ENCODE measurements around the gene VWC2L.

GRCh38 chr2:214560176-214560575, 149.3 kb downstream of the VWC2L start:
- TF ChIP-seq POLR2A (IDR thresholded peaks at IDR 0.05) (no peak), CTCF (IDR thresholded peaks at IDR 0.05) (no peak)
